Measurements from ENCODE around the gene SCG3.

The SCG3 gene

GRCh38 chr15:51736069-51736468 is 54.8 kb downstream of the SCG3 start:
- Histone ChIP-seq H3K27ac (no peak overlapping the region), H3K36me3 (replicated peaks) (no peaks in the 10 kb centered on the region), H3K27me3 (replicated peaks) (no peaks in the 10 kb centered on the region), H3K4me3 (ENCODE audit: low read depth, low read length) (no peak overlapping the region)
- no peak for DNase-seq
- in situ Hi-C loops (cut with HindIII; ENCODE audit: low pct_ligation_motif_present, low sequenced_read_pairs), result no loop called here
- TF ChIP-seq CTCF (IDR thresholded peaks at IDR 0.05; ENCODE audit: low read depth, low read length, missing control alignments), result no peak

GRCh38 chr15:51736751-51737521 is 55.6 kb downstream of the SCG3 start:
- no peaks in the 10 kb centered on the region for H3K36me3 ChIP-seq (replicated peaks)
- no peak for DNase-seq
- no peaks in the 10 kb centered on the region for H3K27me3 ChIP-seq (replicated peaks)
- no peak overlapping the region for H3K27ac ChIP-seq
- TF ChIP-seq CTCF (IDR thresholded peaks at IDR 0.05; ENCODE audit: low read depth, low read length, missing control alignments), result no peak
- peak overlapping the region; percentile 67 for H3K4me3 ChIP-seq (ENCODE audit: low read depth, low read length)
- in situ Hi-C loops (cut with HindIII; ENCODE audit: low pct_ligation_motif_present, low sequenced_read_pairs), result no loop called here

- Histone ChIP-seq H3K4me3 (ENCODE audit: low read depth, low read length) (peak within 1 kb of the TSS; percentile 67), H3K27ac (no peak within 1 kb of the TSS), H3K36me3 (replicated peaks) (no peaks in the 10 kb centered on the region), H3K27me3 (replicated peaks) (no peaks in the 10 kb centered on the region)
- peak; percentile 20 for DNase-seq
- in situ Hi-C loops (cut with HindIII; ENCODE audit: low pct_ligation_motif_present, low sequenced_read_pairs), result no loop called here
- TF ChIP-seq CTCF (IDR thresholded peaks at IDR 0.05; ENCODE audit: low read depth, low read length, missing control alignments), result no peak
Observed at GRCh38 chr15:51737522-51738305, 56.4 kb downstream of the SCG3 start, which contains the start of gene LYSMD2. LYSMD2 (minus strand) TSS chr15:51737655; CDS start chr15:51737622, 33 bp downstream.

- no peak for DNase-seq
- no peaks in the 10 kb centered on the region for H3K36me3 ChIP-seq (replicated peaks)
- no peaks in the 10 kb centered on the region for H3K27me3 ChIP-seq (replicated peaks)
- H3K4me3 ChIP-seq (ENCODE audit: low read depth, low read length), result no peak overlapping the region
- in situ Hi-C loops (cut with HindIII; ENCODE audit: low pct_ligation_motif_present, low sequenced_read_pairs), result no loop called here
- TF ChIP-seq CTCF (IDR thresholded peaks at IDR 0.05; ENCODE audit: low read depth, low read length, missing control alignments), result no peak
- no peak overlapping the region for H3K27ac ChIP-seq
Observed at GRCh38 chr15:51738553-51738952, 57.2 kb downstream of the SCG3 start.

GRCh38 chr15:51739061-51739712 is 57.9 kb downstream of the SCG3 start:
- in situ Hi-C loops (cut with HindIII; ENCODE audit: low pct_ligation_motif_present, low sequenced_read_pairs), result no loop called here
- no peaks in the 10 kb centered on the region for H3K27me3 ChIP-seq (replicated peaks)
- no peak for TF ChIP-seq CTCF (IDR thresholded peaks at IDR 0.05; ENCODE audit: low read depth, low read length, missing control alignments)
- no peaks in the 10 kb centered on the region for H3K36me3 ChIP-seq (replicated peaks)
- DNase-seq, result no peak
- H3K27ac ChIP-seq, result no peak overlapping the region
- no peak overlapping the region for H3K4me3 ChIP-seq (ENCODE audit: low read depth, low read length)

Measured in brain microvascular endothelial cell (primary cell).